NCI-H2227 treated with DMSO at 0.1 percent for 48 hours (cell line): ENCODE data around the gene CDKN2D.
"Not testable (repeated sequence)": the region's sequence is repeated elsewhere in the genome, so short reads cannot be mapped to it uniquely, and the experiment has no call there.

ENCODE experiments used
- DNase-seq: peaks from one replicate; lab custom pipeline; 2025; lab: John Stamatoyannopoulos, UW

The CDKN2D gene

DNA sequence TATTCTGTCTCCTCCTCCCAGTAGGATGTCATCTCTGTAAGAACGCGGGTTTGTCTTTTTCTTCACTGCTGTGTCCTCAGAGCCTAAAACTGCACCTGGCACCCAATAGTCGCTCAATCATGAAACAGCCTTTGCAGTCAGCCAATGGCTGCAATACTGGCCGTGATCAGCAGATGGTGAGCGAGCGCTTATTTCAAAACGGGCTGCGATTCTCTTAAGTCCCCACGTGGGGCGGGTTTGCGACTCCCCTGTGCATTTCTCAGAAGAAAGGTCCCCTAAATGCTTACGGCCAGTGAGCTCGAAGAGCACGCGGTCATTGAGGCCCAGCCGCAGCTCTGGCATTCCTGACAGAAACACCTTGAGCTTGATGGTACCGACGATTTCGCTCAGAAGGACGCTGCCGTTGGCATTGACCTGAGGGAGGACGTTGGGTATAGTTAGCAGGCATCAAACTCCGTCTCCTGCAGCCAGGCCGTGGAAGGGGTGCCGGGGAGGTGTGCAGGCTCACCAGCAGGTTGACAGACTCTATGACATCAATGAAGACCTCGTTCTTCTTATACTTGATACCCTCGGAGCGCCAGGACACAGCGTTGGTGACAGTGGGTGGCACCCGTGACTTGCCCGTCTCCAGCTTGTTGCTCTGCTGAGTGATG, 12.3 kb upstream of the CDKN2D start:
- DNase-seq: peak; percentile 71

DNA sequence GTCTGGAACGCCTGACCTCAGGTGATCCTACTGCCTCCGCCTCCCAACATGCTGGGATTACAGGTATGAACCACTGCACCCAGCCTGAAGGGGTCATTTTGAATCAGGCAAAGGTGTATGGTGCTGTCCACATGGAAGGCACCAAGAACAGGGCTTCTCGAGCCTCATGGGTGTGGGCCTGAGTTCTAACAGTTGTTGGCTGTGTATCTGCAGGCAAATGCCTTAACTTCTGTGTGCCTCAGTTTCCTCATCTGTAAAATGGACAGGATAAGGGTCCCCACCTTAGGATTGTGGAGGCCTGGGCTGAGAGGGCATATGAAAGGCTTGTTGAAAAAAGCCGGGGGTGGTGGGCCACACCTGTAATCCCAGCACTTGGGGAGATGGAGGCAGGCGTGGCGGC, 9.2 kb upstream of the CDKN2D start:
- DNase-seq: no peak

DNA sequence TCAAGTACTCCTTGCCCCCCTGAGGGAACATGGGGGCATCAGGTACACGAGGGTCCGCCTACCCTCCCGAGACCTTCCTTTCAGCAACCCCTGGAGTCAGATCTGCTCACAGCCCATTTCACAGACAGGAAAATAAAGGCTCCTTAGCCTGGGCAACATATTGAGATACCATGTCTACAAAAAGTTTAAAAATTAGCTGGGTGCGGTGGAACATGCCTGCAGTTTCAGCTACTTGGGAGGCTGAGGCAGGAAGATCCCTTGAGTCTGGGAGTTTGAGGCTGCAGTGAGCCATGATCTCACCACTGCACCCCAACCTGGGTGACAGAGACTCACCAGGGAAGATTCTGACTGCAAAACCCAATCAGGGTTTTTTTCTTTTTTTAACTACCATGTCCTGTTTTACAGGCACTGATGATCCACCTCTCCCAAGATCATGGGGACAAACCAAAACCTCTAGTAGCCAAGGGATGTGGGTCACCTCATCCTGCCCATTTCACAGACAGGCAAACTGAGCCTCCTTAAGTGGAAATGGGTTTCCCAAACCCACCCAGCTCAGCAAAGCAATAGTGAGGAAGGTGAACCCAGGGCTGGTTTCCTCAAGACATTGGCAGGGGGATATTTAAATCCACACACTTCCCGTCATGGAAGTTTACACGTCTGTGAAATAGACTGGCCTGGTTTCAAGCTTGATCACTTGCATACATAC, 6.4 kb upstream of the CDKN2D start:
- DNase-seq: no peak

DNA sequence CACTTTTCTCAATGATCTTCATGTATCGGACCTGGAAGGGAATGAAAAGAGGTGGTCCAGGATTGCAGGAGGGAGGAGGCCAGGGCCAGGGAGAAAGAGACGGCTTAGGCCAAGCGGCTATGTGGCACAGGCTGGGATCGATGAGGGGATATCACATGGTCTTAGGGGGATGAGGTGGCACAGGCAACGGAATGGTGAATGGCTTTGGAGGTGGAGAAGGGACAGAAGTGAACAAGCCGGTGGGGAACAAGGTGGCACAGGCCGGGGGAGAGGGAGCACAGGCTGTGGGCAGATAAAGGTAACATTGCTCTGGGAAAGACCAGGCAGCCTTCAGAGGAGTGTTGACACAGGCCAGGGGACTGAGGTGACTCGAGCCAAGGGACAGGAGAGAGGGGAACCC, 5.7 kb upstream of the CDKN2D start:
- DNase-seq: no peak

DNA sequence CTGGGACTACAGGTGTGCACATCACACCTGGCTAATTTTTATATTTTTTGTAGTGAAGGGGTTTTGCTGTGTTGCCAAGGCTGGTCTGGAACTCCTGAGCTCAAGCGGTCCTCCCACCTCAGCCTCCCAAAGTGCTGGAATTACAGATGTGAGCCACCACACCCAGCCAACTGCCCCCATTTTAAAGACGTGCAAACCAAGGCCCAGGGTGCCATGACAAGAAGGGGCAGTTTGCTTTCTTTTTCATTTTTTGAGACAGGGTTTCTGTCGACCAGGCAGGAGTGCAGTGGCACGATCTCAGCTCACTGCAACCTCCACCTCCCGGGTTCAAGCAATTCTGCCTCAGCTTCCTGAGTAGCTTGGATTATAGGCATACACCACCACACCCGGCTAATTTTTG, 5.0 kb upstream of the CDKN2D start:
- DNase-seq: not testable (repeated sequence)

DNA sequence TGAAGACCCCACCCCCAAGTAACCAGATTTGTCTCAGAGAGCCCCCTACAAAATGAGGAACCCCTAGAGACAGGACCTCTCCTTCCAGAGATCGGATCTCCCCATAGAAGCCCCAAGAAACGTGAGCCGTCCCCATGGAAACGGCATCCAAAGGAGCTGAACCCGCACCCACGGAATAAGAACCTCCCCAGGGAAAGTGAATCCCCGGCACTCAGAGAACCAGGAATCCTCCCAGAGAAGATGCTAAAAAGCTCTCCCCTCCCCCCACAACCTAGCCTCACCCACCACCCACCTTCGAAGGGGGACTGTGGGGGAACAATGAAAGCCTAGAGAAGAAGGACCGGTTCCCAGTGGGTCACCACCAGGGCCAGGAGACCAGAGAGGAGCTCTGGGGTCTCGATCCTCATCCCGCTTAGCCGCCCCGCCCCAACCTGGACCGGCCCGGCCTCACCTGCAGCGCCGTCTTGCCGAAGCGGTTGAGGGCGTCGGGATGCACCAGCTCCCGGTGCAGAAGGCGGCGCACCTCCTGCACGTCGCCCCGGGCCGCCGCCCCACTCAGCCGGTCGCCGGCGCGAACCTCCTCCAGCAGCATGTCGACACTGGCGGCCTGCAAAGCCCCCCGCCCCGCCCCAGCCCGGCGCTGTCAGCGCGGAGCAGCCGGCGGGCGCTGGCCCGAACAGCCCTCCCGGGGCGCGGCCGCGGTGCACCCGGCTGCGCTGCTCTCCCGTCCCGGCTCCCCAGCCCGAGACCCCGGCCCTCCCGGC, 535 bp downstream of the CDKN2D start:
- peak; percentile 18 for DNase-seq

DNA sequence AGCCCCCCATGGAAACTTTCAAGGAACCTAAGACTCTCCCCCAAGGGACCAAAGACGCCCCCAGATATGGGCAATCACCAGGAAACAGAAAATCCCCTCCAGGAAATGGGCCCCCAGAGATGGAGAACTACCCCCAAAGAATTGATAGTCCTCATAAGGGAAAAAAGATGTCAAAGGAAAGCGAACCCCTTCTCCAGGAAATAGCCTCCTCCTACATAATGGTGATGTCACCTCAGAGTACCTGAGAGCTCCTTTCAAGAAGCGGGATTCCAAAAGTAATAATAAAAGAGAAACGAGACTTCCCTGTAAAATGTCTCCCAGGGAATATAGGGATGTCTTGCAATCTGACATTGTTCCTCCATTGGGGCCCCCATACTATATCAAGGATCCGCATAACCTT, 1.1 kb downstream of the CDKN2D start:
- DNase-seq: no peak

DNA sequence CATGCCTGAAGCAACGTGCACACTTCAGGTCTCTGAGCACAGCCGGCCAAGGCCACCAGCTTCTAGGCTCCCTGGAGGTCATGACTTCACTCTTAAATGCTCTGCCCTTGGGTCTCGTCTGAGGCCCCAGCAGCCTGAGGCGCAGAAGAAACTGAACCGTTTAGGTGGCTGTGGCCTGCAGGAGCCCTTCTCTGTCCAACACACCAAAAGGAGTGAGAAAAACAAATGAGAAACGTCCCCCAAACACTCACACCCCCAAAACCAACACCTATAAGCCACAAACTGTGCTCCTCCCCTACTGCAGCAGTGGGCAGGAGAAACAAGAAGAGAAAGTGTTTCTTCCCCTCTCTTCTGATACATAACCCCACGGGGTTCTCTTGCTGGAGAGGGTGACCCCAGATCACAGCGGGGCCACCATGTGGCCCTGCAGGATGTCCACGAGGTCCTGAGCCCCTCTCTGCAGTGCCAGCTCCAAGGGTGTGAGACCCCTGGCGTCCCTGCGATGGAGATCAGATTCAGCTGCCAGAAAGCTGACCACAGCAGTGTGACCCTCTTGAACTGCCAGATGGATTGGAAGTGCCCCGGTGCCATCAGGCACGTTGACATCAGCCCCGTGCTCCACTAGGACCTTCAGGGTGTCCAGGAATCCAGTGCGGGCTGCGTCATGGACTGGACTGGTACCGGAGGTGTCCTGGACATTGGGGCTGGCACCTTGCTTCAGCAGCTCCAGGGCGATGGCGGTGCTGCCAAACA, 1.9 kb downstream of the CDKN2D start:
- DNase-seq: no peak

DNA sequence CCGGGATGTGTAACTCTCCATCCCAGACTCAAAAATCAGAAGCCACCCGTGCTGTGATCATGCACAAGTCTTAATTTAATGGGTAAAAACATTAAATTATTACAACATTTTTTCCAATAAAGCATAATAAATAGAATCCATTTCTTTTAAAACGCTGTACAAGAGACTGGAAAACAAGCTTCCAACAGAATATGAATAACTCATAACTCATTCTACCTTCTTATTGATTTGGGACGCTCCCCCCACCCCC, 2.4 kb downstream of the CDKN2D start:
- DNase-seq: no peak

DNA sequence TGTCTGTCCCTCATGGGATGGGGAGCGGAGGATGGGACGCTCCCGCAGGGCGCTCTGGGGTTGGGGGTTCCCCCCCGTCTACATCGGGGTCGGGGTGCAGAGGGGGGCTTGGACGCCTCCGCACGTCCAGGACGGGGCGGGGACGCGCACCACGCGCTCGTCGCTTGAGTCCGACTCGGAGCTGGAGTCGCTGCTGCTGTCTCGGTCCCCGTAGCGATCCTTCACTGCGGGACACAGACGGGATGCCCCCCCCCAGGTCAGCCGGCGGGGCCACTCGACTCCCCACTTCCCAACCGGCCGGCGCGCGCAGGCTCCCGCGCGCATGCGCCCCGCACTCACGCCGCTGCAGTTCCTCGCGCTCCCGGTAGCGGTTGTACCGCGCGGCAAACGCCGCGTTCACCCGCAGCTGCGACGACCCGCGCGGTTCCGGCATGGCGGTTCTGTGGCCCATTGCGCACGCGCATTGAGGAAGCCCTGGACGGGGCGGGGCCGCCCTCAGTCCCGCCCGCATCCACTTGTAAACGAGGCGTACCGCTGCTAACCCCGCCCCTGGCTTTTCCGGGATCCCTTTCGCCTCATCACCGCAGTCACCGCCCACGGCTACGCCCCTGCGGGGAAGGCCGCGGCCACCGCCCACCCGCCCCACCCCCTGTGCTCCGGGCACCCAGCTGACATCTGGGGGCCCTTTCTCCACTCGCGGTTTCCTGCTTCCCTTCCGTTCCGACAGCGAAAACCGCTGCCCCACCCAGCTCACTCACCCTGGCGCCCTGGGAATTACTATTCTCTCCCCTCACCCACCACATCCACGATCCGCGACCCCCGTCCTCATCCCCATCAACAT, 3.0 kb downstream of the CDKN2D start, which contains the start of gene KRI1:
TSS of gene KRI1 (minus strand) at position 444 of the 841 bp plus-strand sequence. CDS start at position 433, 11 bp downstream.
- peak; percentile 94 for DNase-seq

DNA sequence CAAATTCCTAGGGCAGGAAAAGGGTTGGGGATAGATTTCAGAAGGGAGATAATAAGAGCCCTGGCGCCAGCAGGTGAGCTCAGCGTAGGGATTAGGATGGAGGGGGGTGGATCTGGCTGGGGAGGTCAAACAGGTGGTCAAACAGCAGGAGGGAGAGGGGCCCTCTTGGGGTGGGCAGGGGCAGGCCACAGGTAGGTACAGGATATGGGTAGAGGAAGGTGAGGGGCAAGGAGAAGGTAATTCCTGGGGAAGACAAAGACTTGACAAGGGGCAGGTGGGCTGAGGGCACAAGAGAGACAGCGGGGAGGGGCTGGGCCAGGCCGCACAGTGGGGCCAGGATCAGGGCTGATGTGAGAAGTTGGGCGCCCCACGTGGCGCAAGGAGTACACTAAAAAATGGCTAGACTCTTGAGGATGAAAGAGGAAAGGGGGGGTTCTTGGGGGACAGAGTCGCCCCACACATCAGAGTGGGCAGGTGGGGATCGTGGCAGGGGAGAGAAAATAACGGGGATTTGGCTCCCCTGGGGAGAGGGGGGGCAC, 3.7 kb downstream of the CDKN2D start:
- no peak for DNase-seq

DNA sequence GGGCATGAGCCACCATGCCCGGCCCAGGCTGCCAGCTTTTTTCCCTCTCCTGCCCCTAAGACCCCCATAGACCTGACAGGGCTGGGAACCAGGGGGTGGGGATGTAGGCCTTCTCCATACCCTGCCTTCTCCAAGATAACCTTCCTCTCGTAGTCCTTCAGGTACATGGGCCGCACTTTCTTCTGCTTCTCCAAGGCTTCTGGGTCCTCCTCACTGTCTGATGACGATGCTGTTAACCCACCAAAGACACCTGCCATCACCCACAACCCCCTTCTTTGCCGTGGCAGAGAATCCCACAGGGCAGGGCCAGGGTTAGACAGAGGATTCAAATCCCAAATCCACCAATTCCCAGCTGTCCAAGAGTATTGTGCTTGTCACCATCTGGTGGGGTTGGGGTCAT, 6.2 kb downstream of the CDKN2D start:
- DNase-seq: no peak

DNA sequence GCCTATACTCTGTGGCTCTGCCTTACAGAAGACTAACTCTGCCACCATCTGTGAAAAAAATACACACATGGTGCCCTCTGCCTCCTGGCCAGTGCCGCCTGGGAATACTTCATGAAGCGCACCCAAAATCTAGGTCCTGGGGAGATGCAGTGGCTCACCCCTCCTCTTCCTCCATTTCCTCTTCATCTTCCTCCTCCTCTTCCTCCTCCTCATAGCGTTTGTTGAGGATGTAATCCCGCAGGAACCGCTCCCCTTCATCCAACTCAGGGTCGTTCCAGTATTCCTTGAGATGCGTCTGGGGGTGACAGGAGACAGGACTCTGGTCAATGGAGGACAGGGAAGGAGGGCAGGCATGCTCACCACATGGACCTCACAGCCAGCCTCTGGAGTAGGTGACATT, 8.6 kb downstream of the CDKN2D start:
- no peak for DNase-seq

DNA sequence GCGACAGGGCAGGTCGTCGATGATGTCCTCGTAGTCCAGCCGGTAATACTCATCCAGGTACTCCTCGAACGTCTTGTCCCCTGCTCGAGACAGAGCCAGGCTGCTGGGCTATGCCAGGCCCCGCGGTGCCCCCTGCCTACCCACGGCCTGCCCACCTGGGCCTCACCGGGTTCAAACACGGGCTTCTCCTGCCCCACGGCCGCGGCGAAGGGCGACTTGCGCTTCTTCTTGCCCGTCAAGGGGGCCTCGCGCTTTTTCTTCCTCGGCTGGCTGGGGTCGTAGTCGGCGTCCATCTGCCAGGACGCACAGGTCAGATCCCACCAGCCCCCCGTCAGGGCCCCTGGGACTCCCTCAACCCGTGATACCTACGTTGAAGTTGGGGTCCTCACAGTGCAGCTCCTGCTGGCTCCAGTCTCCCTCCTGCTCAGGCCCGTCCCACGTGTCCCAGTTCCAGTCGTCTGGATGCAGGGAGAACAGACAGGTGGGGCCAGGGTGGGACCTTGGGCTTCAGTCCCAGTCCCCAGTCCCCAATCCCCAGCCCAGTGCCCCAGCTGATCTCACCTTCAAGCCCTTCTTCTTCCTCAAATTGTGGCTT, 11.1 kb downstream of the CDKN2D start:
- no peak for DNase-seq

DNA sequence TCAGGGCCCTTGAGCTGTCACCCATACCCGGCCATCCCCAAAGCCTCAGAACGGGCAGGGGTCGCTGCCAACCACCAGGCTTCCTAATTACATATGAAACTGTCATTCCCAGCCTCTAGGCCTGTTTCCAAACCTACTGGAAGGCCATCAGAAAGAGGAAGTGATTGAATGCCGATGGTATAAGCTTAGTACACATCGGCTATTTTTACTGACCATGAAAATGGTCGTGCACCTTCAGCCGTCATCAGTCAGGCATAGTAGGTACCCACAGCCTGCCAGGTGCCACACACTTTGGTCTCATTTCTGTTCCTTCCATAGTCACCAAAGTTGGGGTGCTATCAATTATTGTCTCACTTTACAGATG, 13.2 kb downstream of the CDKN2D start:
- DNase-seq: no peak

DNA sequence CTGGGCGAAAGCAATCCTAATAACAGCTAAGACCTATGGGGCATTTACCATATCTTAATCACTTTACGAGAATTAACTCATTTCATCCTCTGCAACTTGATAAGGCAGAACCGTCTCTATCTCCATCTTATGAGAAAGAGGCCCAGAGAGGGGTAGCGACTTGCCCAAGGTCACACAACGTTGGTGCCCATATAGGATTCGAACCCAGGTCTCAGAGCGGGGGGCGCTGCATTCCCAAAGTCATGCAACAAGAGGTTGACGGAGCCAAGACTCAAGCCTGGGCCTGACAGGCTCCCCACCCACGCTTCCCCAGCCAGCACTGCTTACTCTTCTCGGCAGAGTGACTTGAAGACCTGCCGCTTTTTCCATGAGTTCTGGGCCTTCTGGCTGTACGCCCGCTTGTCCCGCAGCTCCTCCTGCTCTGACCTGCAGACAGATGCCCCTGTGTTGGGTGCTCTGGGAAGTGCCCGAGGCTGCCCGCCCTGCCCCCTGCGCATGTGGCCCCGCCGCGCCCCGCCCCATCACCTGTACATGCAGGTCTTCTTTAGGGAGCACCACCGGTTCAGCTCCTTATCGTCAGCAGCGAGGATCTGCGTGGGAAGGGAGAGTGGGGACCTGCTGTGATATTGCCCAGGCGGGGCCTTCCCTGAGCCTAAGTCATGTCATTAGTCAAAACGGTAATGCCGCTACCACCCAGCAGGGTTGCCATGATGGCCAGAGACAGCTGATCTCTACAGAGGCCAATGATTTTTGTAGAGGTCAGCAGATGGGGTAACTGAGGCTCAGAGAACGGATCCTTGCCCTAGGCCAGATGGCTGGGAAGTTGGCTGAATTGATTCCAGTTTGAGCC, 13.8 kb downstream of the CDKN2D start:
- DNase-seq: no peak

DNA sequence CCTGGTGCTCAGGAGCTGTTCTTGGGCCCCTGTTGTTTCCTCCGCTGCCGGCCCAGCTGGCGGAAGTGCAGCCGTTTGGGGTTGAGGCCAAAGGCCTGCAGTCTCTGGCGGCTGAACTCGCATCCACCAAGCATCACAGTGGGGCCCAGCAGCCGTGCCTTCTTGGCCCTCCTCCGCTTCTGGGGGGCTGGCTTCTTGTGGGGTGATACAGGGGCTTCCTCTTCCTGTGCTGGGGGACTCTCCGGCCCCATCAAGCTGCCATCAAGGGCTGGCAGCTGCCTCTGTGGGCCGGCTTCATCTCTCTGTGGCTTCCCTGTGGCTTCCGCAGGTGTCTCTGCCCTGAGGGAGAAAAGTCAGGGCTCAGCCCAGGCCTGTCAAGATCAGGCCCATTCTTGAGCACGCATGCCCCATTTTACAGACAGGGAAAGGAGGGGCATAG, 14.8 kb downstream of the CDKN2D start:
- no peak for DNase-seq

DNA sequence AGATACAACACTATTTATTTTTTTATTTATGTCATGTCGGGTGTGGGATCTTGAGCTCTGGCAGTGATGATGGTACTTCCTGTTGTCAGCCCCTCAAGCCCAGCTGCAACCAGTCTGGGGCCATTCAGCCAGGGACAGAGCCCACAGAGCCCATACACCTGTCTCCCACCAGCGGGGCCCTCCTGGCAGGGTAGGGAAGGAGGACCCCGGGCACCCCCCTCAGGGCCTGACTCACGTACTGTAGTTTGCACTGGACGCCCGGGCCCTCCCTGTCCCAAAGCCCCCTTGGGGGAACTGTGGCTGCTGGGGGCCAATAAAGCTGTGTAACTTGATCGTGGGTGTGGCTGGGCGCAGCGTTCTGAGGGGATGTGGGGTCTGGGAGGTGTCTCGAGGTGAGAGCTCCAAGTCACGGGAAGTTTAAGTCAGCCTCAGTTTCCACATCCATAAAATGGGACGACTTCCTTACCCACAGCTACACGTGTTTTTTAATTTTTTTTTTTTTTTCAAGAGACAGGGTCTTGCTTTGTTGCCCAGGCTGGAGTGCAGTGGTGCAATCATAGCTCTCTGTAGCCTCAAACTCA, 15.6 kb downstream of the CDKN2D start:
- no peak for DNase-seq

DNA sequence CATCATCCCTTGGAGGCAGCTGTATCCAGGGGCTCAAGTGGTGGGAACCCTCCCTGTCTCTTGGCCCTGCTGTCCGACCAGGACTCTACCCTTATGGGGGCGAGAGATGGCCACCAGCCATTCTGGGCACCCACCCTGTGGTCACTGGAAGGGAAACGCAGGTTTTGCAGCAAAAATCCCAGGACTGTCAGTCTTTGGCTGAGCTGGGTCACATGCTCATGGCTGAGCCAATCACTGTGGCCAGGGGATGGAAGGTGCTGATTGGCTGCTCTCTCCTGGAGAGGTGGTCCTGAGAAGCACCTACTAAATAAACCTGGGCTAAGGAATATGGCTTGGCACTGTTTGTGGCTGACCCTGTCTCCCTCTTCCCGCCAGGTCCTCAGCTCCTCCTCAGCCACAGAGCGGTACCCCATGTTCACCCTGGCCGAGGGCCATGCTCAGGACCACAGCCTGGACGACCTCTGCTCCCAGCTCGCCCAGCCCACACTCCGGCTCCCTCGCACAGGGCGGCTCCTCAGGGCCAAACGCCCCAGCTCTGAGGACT, 16.2 kb downstream of the CDKN2D start:
- no peak for DNase-seq
